ENCODE data around the gene MVB12B.

Gene MVB12B

GRCh38 chr9:126341426-126341825 is 14.8 kb downstream of the MVB12B start:
- TF ChIP-seq RAD21 (IDR thresholded peaks at IDR 0.05; ENCODE audit: low read depth) (no peak), EP300 (IDR thresholded peaks at IDR 0.05; ENCODE audit: borderline replicate concordance) (no peak), TCF12 (IDR thresholded peaks at IDR 0.05; ENCODE audit: low read depth) (no peak), CEBPB (IDR thresholded peaks at IDR 0.05) (no peak), TAF1 (IDR thresholded peaks at IDR 0.05; ENCODE audit: low read depth) (no peak), YY1 (IDR thresholded peaks at IDR 0.05; ENCODE audit: low read depth) (no peak), ZBTB7A (IDR thresholded peaks at IDR 0.05; ENCODE audit: low read depth) (no peak), EGR1 (IDR thresholded peaks at IDR 0.05) (no peak), MAX (IDR thresholded peaks at IDR 0.05) (no peak), FOXM1 (IDR thresholded peaks at IDR 0.05; ENCODE audit: borderline replicate concordance, low read depth) (no peak), CREB1 (IDR thresholded peaks at IDR 0.05; ENCODE audit: low read depth) (no peak), NFIC (IDR thresholded peaks at IDR 0.05) (no peak), TEAD4 (IDR thresholded peaks at IDR 0.05) (no peak)
- TF ChIP-seq, protein P1, sequence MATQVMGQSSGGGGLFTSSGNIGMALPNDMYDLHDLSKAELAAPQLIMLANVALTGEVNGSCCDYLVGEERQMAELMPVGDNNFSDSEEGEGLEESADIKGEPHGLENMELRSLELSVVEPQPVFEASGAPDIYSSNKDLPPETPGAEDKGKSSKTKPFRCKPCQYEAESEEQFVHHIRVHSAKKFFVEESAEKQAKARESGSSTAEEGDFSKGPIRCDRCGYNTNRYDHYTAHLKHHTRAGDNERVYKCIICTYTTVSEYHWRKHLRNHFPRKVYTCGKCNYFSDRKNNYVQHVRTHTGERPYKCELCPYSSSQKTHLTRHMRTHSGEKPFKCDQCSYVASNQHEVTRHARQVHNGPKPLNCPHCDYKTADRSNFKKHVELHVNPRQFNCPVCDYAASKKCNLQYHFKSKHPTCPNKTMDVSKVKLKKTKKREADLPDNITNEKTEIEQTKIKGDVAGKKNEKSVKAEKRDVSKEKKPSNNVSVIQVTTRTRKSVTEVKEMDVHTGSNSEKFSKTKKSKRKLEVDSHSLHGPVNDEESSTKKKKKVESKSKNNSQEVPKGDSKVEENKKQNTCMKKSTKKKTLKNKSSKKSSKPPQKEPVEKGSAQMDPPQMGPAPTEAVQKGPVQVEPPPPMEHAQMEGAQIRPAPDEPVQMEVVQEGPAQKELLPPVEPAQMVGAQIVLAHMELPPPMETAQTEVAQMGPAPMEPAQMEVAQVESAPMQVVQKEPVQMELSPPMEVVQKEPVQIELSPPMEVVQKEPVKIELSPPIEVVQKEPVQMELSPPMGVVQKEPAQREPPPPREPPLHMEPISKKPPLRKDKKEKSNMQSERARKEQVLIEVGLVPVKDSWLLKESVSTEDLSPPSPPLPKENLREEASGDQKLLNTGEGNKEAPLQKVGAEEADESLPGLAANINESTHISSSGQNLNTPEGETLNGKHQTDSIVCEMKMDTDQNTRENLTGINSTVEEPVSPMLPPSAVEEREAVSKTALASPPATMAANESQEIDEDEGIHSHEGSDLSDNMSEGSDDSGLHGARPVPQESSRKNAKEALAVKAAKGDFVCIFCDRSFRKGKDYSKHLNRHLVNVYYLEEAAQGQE (IDR thresholded peaks at IDR 0.05; ENCODE audit: low read depth): no peak
- TF ChIP-seq, protein P2, sequence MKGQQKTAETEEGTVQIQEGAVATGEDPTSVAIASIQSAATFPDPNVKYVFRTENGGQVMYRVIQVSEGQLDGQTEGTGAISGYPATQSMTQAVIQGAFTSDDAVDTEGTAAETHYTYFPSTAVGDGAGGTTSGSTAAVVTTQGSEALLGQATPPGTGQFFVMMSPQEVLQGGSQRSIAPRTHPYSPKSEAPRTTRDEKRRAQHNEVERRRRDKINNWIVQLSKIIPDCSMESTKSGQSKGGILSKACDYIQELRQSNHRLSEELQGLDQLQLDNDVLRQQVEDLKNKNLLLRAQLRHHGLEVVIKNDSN (IDR thresholded peaks at IDR 0.05): no peak

GRCh38 chr9:126341902-126342301 is 15.3 kb downstream of the MVB12B start:
- no peak for TF ChIP-seq EGR1 (IDR thresholded peaks at IDR 0.05)
- TF ChIP-seq RAD21 (IDR thresholded peaks at IDR 0.05; ENCODE audit: low read depth): no peak

DNA sequence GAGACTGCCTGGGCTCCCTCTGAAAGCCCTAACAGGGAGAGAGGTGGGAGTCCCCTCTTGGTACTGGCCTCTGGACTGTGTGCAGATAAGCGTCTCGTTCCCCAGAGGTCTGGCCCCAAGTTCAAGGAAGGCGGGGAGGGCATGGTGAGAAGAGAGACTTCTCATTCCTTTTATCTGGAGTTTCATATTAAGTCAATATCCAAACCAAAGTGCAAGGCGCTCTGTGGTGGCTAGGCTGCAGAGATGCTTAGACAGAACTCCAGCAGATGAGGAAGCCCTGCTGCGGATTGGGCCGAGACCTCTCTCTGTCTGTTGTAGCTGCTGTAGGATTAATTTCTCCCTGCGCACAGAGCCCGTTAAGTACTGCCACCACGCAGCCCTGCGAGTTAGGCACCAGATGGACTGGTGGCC is 16.0 kb downstream of the MVB12B start:
- no peak for TF ChIP-seq TAF1 (IDR thresholded peaks at IDR 0.05; ENCODE audit: low read depth)
- TF ChIP-seq EGR1 (IDR thresholded peaks at IDR 0.05): no peak
- TF ChIP-seq, protein P2 (IDR thresholded peaks at IDR 0.05): no peak
- TF ChIP-seq MAX (IDR thresholded peaks at IDR 0.05): no peak
- TF ChIP-seq EP300 (IDR thresholded peaks at IDR 0.05; ENCODE audit: borderline replicate concordance): no peak

DNA sequence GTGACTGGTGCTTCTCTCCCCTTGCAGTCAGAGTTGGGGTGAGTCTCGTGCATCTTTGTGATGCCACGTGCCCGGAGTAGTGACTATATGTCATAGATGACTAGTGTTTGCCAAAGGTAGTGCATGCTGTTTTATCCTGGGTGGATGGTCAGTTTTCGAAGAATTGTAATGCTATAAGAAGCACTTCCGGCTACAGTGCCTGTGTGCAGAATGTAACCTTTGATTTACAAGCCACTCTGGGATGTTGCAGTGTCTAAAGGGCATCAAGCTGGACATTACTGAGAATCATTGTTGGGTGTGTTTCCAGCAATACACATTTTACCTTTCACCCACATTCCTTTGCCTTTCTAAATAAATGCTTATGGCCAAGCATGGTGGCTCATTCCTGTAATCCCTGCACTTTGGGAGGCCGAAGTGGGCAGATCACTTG is 16.7 kb downstream of the MVB12B start:
- no peak for TF ChIP-seq EGR1 (IDR thresholded peaks at IDR 0.05)
- TF ChIP-seq, protein P2 (IDR thresholded peaks at IDR 0.05): no peak

DNA sequence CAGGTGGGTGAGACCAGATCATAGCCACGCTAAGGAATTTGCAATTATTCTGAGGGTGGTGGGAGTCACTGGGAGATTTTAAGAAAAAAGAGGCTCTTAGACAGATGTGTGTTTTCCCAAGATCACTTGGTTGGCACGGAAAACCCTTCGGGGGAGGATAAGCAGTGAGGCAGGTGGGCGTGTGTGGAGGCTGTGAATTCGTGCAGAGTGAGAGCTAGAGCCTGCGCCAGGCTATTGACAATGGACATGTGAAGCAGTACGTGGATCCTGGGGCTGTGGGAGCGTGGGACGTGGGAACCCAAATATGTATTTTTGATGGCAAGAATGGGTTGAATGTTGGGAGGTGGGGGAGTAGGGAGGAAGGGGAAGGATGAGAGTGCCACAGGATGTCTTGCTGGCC is 19.4 kb downstream of the MVB12B start:
- TF ChIP-seq TEAD4 (IDR thresholded peaks at IDR 0.05): no peak
- TF ChIP-seq NFIC (IDR thresholded peaks at IDR 0.05): no peak
- TF ChIP-seq TCF12 (IDR thresholded peaks at IDR 0.05; ENCODE audit: low read depth): no peak
- no peak for TF ChIP-seq EP300 (IDR thresholded peaks at IDR 0.05; ENCODE audit: borderline replicate concordance)

- TF ChIP-seq, protein P1 (IDR thresholded peaks at IDR 0.05; ENCODE audit: low read depth): no peak
- TF ChIP-seq EGR1 (IDR thresholded peaks at IDR 0.05): no peak
- no peak for TF ChIP-seq FOXM1 (IDR thresholded peaks at IDR 0.05; ENCODE audit: borderline replicate concordance, low read depth)
- no peak for TF ChIP-seq CEBPB (IDR thresholded peaks at IDR 0.05)
- TF ChIP-seq TEAD4 (IDR thresholded peaks at IDR 0.05): no peak
- TF ChIP-seq RAD21 (IDR thresholded peaks at IDR 0.05; ENCODE audit: low read depth): no peak
- TF ChIP-seq TAF1 (IDR thresholded peaks at IDR 0.05; ENCODE audit: low read depth): no peak
- TF ChIP-seq TCF12 (IDR thresholded peaks at IDR 0.05; ENCODE audit: low read depth): no peak
- TF ChIP-seq MAX (IDR thresholded peaks at IDR 0.05): no peak
- TF ChIP-seq CREB1 (IDR thresholded peaks at IDR 0.05; ENCODE audit: low read depth): no peak
- no peak for TF ChIP-seq NFIC (IDR thresholded peaks at IDR 0.05)
Measured at GRCh38 chr9:126347093-126347492, 20.5 kb downstream of the MVB12B start.

Measured in Ishikawa (cell line).